H9 (cell line): ENCODE results near the gene C11orf86. TPM values are rescaled to one million over a fixed set of nuclear protein-coding genes. Genes with fewer than 3 reads are reported as not detected.

ENCODE experiments used
- DNase-seq: peaks from one replicate; pipeline ENCODE4 v3.0.0-alpha.2; 2017
- H2AFZ ChIP-seq: one replicate; pipeline ENCODE4 v1.6.1; 2013; ENCODE audit warnings: mild to moderate bottlenecking, low read length, control low read depth, moderate library complexity
- H2AK5ac ChIP-seq: 2 replicates; pipeline ENCODE4 v1.6.1; 2013; ENCODE audit warnings: low read length, control low read depth, mixed read lengths; ENCODE audit not compliant: insufficient read length
- H2BK120ac ChIP-seq: one replicate; pipeline ENCODE4 v1.6.1; 2013; ENCODE audit warnings: low read depth, mild to moderate bottlenecking, low read length, control low read depth, inconsistent platforms; ENCODE audit not compliant: poor library complexity, severe bottlenecking
- H2BK12ac ChIP-seq: 2 replicates; pipeline ENCODE4 v1.6.1; 2013; ENCODE audit warnings: low read length, control low read depth, mixed read lengths, low read depth; ENCODE audit not compliant: insufficient read length
- H2BK15ac ChIP-seq: 2 replicates; pipeline ENCODE4 v1.6.1; 2013; ENCODE audit warnings: low read depth, low read length, control low read depth
- H2BK20ac ChIP-seq: one replicate; pipeline ENCODE4 v1.6.1; 2013; ENCODE audit warnings: low read depth, mild to moderate bottlenecking, low read length, control low read depth, inconsistent platforms; ENCODE audit not compliant: poor library complexity, severe bottlenecking
- H2BK5ac ChIP-seq: 2 replicates; pipeline ENCODE4 v1.6.1; 2013; ENCODE audit warnings: low read length, control low read depth, mixed read lengths; ENCODE audit not compliant: insufficient read length
- H3K14ac ChIP-seq: 2 replicates; pipeline ENCODE4 v1.6.1; 2013; ENCODE audit warnings: low read length, control low read depth; ENCODE audit not compliant: insufficient read depth
- H3K18ac ChIP-seq: 2 replicates; pipeline ENCODE4 v1.6.1; 2013; ENCODE audit warnings: low read depth, mild to moderate bottlenecking, mixed read lengths, low read length, control low read depth; ENCODE audit not compliant: insufficient read length
- H3K23ac ChIP-seq: 2 replicates; pipeline ENCODE4 v1.6.1; 2013; ENCODE audit warnings: low read length, control low read depth, mixed read lengths, low read depth; ENCODE audit not compliant: insufficient read length
- H3K23me2 ChIP-seq: 2 replicates; pipeline ENCODE4 v1.6.1; 2013; ENCODE audit warnings: low read depth, mild to moderate bottlenecking, mixed read lengths, low read length, control low read depth; ENCODE audit not compliant: insufficient read length, poor library complexity, severe bottlenecking
- H3K27ac ChIP-seq: 2 replicates; pipeline ENCODE4 v1.5.1; 2013; ENCODE audit warnings: low read length, control low read depth, mixed read lengths, low read depth; ENCODE audit not compliant: insufficient read length
- H3K27me3 ChIP-seq: 2 replicates; pipeline ENCODE4 v1.6.1; 2013; ENCODE audit warnings: low read length, control low read depth, inconsistent platforms; ENCODE audit not compliant: insufficient read depth
- H3K4ac ChIP-seq: 2 replicates; pipeline ENCODE4 v1.6.1; 2013; ENCODE audit warnings: low read depth, mild to moderate bottlenecking, control low read depth, inconsistent platforms, low read length, moderate library complexity
- H3K4me1 ChIP-seq: 2 replicates; pipeline ENCODE4 v1.6.1; 2013; ENCODE audit warnings: low read length, control low read depth, inconsistent platforms; ENCODE audit not compliant: insufficient read depth
- H3K4me2 ChIP-seq: 2 replicates; pipeline ENCODE4 v1.6.1; 2013; ENCODE audit warnings: low read length, control low read depth, mixed read lengths; ENCODE audit not compliant: insufficient read length, insufficient read depth
- H3K56ac ChIP-seq: 2 replicates; pipeline ENCODE4 v1.6.1; 2013; ENCODE audit warnings: low read depth, mild to moderate bottlenecking, mixed read lengths, low read length, control low read depth; ENCODE audit not compliant: insufficient read length
- H3K79me1 ChIP-seq: 2 replicates; pipeline ENCODE4 v1.6.1; 2013; ENCODE audit warnings: low read depth, mild to moderate bottlenecking, moderate library complexity, low read length, control low read depth, inconsistent platforms; ENCODE audit not compliant: insufficient read depth, poor library complexity, severe bottlenecking
- H3K79me2 ChIP-seq: 2 replicates; pipeline ENCODE4 v1.6.1; 2013; ENCODE audit warnings: low read length, control low read depth, inconsistent platforms; ENCODE audit not compliant: insufficient read depth
- H3K9ac ChIP-seq: 2 replicates; pipeline ENCODE4 v1.6.1; 2013; ENCODE audit warnings: low read length, control low read depth, mixed read lengths; ENCODE audit not compliant: insufficient read length; ENCODE audit errors: extremely low read depth
- H3K9me3 ChIP-seq: one replicate; pipeline ENCODE4 v1.6.1; 2013; ENCODE audit warnings: low read depth, low read length, inconsistent platforms; ENCODE audit not compliant: control insufficient read depth
- H3T11ph ChIP-seq: one replicate; pipeline ENCODE4 v1.6.1; 2013; ENCODE audit warnings: mild to moderate bottlenecking, low read length, control low read depth, inconsistent platforms
- H4K20me1 ChIP-seq: one replicate; pipeline ENCODE4 v1.6.1; 2013; ENCODE audit not compliant: control insufficient read depth, insufficient read length, insufficient read depth
- H4K5ac ChIP-seq: 2 replicates; pipeline ENCODE4 v1.6.1; 2013; ENCODE audit warnings: low read depth, mild to moderate bottlenecking, mixed read lengths, low read length, control low read depth; ENCODE audit not compliant: insufficient read length
- H4K8ac ChIP-seq: replicated peaks from 2 replicates; pipeline ENCODE4 v1.6.1; 2013; ENCODE audit warnings: low read length, control low read depth, mixed read lengths, low read depth; ENCODE audit not compliant: insufficient read length
- H4K91ac ChIP-seq: 2 replicates; pipeline ENCODE4 v1.6.1; 2013; ENCODE audit warnings: low read depth, mild to moderate bottlenecking, moderate library complexity, mixed read lengths, low read length, control low read depth; ENCODE audit not compliant: insufficient read length
- H3K27ac Mint-ChIP-seq, 3 experiments: 2 replicates in 2 of 3; 3 replicates in 1 of 3; pipeline ENCODE4 v1.8.0; 2020 to 2021; ENCODE audit warnings: mixed read lengths in 3 of 3, mild to moderate bottlenecking in 1 of 3, moderate library complexity in 1 of 3
- H3K27me3 Mint-ChIP-seq: 2 replicates; pipeline ENCODE4 v1.8.0; 2021; ENCODE audit warnings: low read depth, mild to moderate bottlenecking, moderate library complexity, mixed read lengths
- H3K36me3 Mint-ChIP-seq, 3 experiments: 2 replicates in 2 of 3; 3 replicates in 1 of 3; pipeline ENCODE4 v1.8.0; 2020 to 2021; ENCODE audit warnings: low read depth in 3 of 3, mixed read lengths in 3 of 3; ENCODE audit not compliant: insufficient read depth in 1 of 3
- H3K4me1 Mint-ChIP-seq, 2 experiments: 2 replicates each; pipeline ENCODE4 v1.8.0; 2020; ENCODE audit warnings: mixed read lengths in 2 of 2
- H3K4me3 Mint-ChIP-seq, 2 experiments: 2 replicates in 1 of 2; 3 replicates in 1 of 2; pipeline ENCODE4 v1.8.0; 2020 to 2021; ENCODE audit warnings: mild to moderate bottlenecking in 2 of 2, mixed read lengths in 2 of 2, moderate library complexity in 1 of 2
- H3K9me3 Mint-ChIP-seq, 2 experiments: 2 replicates in 1 of 2; 3 replicates in 1 of 2; pipeline ENCODE4 v1.8.0; 2020; ENCODE audit warnings: mild to moderate bottlenecking in 2 of 2, mixed read lengths in 2 of 2, moderate library complexity in 1 of 2
- WGBS: extraction: QIAGEN DNeasy Blood & Tissue Kit; methylation state at CpG from one replicate; pipeline ENCODE4 v1.1.7; 2013; ENCODE audit warnings: missing lambda C conversion rate, low lambda C conversion rate, mixed read lengths; ENCODE audit not compliant: insufficient read length; ENCODE audit errors: extremely low coverage; 5-methylcytosine and 5-hydroxymethylcytosine counted together
- total RNA-seq: library from RNA; stranded (reverse); gene quantifications from 2 replicates; pipeline ENCODE4 v1.2.1, GENCODE V29; 2021
- TF ChIP-seq, protein P1 (sequence below): fragments of 200-600 bp; sonication (generic); conservative IDR thresholded peaks from 3 replicates; pipeline ENCODE4 v1.8.0; 2021; ENCODE audit warnings: antibody characterized with exemption, mild to moderate bottlenecking

C11orf86 gene
- total RNA-seq, 1 experiment from 2014 or later = not detected

DNA sequence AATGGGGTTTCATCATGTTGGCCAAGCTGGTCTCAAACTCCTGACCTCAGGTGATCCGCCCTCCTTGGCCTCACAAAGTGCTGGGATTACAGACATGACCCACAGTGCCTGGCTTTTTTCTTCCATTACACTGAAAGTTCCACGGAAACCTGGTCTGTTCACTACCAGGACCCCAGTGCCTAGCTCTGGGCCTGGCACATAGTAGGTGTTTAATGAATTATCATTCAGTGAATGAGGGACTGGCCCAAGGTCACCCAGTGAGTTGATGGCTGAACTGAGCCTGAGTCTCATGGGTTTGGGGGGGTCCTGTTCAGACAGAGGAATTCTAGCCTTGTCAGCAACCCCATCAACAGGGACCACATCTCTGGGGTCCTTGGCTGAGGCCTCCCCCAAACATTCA lies 3.1 kb downstream of the C11orf86 start:
- Mint-ChIP-seq H3K36me3 (peaks cover 2 to 4% (median 2%) of the 10 kb centered on the region in 3 experiments; a peak in 5 of 7 replicates), H3K27ac (no peak overlapping the region), H3K27me3 (peaks cover 11% of the 10 kb centered on the region), H3K9me3 (peaks cover 7 to 12% of the 10 kb centered on the region in 2 experiments), H3K4me3 (no peak overlapping the region), H3K4me1 (peaks cover 4 to 15% of the 10 kb centered on the region in 2 experiments)
- Histone ChIP-seq H2BK15ac (no peak overlapping the region), H3K56ac (no peak overlapping the region), H2BK20ac (no peak overlapping the region), H4K91ac (no peak overlapping the region), H2AFZ (no peak overlapping the region), H3K18ac (no peak overlapping the region), H4K8ac (no peak overlapping the region), H3K23ac (no peak overlapping the region), H3K9ac (no peak overlapping the region), H3K79me1 (no peaks in the 10 kb centered on the region), H4K5ac (no peak overlapping the region), H3T11ph (no peak overlapping the region), H3K23me2 (no peaks in the 10 kb centered on the region), H3K4me1 (no peaks in the 10 kb centered on the region), H2BK12ac (no peak overlapping the region), H4K20me1 (no peaks in the 10 kb centered on the region), H2AK5ac (no peak overlapping the region), H3K4ac (no peak overlapping the region), H3K27me3 (no peaks in the 10 kb centered on the region), H3K79me2 (no peaks in the 10 kb centered on the region), H3K9me3 (no peaks in the 10 kb centered on the region), H2BK120ac (no peak overlapping the region), H3K14ac (no peak overlapping the region), H3K27ac (no peak overlapping the region), H2BK5ac (no peak overlapping the region), H3K4me2 (no peak overlapping the region)
- TF ChIP-seq, protein P1, sequence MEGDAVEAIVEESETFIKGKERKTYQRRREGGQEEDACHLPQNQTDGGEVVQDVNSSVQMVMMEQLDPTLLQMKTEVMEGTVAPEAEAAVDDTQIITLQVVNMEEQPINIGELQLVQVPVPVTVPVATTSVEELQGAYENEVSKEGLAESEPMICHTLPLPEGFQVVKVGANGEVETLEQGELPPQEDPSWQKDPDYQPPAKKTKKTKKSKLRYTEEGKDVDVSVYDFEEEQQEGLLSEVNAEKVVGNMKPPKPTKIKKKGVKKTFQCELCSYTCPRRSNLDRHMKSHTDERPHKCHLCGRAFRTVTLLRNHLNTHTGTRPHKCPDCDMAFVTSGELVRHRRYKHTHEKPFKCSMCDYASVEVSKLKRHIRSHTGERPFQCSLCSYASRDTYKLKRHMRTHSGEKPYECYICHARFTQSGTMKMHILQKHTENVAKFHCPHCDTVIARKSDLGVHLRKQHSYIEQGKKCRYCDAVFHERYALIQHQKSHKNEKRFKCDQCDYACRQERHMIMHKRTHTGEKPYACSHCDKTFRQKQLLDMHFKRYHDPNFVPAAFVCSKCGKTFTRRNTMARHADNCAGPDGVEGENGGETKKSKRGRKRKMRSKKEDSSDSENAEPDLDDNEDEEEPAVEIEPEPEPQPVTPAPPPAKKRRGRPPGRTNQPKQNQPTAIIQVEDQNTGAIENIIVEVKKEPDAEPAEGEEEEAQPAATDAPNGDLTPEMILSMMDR = no peak
- DNase-seq = no peak
- WGBS = no CpG with 5 or more reads among the region's 2 CpGs
